HG03108 (cell line): ENCODE measurements around the gene AAR2.

Experiments used
- ATAC-seq: cut with Tn5 transposase; IDR thresholded peaks from one replicate; pipeline ENCODE4 v1.9.1; 2021; ENCODE audit warnings: moderate library complexity; ENCODE audit not compliant: unreplicated experiment

AAR2 gene

GRCh38 chr20:36259177-36260061 lies 23.1 kb downstream of the AAR2 start:
- no peak for ATAC-seq

DNA sequence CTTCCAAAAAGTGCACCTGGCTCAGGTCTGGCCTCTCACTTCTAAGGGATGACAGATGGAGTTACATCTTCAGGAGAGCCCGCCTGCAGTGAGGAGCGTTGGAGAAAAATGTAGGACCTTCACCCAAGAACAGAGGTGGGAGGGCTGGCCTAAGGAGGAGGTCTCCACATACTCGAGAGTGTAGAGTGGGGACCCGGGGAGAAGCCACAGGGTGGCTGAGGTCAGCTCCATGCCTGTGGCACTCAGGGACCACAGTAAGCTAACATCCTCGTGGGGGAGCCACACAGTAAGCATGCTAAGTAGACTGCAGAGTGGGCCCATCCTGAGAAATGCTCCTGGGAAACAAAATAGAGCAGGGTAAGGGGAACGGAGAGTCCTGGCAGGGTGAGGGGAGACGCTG lies 24.0 kb downstream of the AAR2 start:
- ATAC-seq = no peak

DNA sequence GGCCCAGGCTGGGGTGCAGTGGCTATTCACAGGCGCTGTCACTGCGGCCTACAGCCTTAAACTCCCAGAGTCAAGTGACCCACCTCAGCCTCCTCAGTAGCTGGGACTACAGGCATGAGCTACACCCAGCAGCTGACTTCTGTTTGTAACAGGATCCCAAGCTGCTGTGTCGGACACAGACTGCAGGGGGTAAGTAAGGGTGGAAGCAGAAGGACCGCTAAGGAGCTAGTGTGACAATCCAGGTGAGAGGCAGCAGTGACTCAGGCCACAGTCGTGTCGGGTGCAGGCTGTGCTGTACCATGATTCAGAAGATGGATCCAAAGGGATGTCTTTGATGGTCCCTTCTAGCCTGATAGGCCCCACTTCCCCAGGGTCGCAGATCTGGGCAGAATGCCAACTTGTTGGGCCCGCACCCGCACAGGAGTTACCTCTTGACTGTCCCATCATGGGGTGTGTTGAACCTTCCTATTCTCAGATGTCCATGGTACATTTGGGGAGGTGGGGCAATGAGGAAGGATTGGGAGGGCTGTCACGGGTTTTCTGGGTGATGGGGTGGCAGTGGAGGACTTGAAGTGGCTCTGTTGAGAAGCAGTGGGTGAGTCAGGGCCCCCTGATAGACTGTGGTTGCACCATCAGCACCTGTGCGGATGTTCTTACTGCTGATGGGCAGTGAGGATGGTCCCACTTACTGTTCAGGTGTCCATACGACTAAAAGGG lies 25.3 kb downstream of the AAR2 start:
- no peak for ATAC-seq

- no peak for ATAC-seq
These were observed 26.2 kb downstream of the AAR2 start for GRCh38 chr20:36262440-36262839.

- ATAC-seq = no peak
These were observed 28.4 kb downstream of the AAR2 start for GRCh38 chr20:36264426-36265246.

DNA sequence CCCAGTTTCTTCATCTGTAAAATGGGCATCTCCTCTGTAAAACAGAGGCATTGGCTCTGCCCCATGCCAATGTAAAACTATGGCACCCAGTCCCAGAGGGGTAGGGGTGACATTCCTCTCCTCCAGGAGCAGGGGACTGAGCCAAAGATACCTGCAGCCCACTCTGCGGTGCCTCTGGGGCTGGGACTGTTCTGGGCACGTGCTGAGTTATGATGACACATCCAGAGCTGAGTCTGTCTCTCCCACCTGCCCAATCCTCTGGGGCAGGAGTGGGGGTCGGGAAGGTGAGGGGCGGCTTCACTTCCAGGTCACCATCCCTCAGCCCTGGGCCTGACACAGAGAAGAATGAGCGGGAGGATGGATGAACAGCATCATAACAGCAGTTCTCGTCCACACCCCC lies 29.9 kb downstream of the AAR2 start:
- ATAC-seq = no peak

DNA sequence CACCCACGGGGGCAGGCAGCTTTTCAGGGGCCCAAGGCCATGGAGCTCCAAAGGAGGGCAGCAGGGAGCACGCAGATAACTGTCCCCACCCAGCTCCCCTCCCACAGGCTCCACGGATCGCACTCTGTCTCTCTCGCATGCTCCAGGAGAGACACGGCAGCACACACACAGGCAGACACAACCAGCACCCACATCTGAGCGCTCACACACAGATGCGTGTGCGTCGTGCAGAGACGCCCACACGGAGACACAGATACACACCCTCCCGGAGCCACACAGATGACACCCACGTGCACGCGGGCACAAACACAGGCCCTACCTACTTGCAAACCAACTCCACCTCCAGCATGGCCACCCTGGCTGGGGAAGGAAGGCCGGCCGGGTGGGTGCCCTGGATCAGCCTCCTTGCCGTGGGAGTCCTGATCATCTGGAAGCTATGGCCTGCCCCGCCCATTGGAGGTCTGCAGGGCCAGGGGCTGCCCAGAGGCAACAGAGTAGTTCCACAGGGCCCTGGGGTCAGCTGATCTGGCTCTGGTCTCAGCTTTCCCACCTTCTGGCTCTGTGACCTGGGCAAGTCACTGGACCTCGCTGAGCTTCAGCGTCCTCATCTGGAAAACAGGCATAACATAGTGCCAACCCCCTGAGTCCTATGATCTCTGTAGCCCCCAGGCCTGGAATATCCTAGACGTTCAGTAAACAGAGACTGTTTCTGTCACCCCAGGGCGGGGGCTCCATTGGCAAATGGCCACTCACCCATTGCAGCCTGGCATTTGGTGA lies 31.5 kb downstream of the AAR2 start:
- no peak for ATAC-seq

DNA sequence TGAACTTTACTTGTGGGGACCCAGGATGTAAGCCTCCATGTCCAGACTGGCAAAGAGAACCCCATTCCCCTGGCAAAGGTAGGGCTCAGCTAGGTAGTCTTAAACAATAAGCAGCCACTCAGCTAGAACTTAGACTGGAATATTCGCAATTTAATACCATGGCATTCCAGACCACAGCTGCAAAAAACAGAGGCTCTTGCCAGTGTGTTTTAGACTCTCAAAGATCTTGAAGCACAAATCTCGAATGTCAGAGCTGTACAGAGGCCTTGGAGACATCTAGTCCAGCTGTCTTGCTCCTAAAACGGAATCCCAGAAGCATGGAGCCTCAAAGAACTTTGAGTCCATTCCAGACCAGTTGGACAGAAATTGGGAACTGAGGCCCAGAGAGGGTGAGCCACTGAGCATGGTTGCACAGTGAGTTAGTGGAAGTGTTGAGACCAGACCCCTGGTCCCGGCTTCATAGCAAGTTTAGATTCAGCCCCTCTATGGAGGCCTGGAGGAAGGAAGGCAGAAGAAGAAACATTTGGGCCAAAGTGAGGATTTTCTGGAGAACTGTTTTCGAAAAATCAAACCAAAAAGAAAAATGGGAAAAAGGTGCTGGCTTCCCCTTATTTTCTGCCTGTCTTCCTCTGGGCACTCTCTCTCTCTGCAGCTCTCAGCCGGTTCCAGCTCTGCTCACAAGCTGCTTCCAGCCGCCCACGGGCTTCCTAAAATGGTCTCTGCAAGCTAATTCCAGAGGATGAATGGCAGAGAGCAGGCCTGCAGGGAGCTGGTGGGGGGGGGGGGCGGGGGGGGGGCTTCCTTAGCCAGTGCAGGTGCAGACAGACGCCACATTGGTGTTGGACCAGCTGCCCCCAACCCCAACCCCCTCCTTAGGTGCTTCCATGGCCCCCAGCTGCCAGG lies 32.4 kb downstream of the AAR2 start:
- no peak for ATAC-seq

DNA sequence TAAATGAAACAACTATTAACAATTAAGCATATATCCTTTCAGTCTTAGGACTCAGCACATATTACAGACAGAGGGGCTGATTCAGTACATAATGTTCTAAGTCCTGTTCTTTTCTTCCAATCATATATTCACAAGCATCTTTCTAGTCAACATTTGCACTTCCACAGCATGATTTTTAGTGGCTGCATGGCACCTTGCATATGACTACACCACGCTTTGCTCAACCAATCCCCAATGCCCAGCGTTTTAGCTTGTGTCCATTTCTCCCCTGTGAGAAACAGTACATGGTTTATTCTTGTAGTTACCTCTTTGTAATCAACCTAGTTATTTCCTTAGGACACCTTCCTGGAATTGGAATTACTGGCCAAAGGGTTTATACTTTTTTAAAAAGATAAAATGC lies 33.2 kb downstream of the AAR2 start:
- ATAC-seq = no peak

GRCh38 chr20:36270744-36271638 lies 34.7 kb downstream of the AAR2 start:
- ATAC-seq = no peak

DNA sequence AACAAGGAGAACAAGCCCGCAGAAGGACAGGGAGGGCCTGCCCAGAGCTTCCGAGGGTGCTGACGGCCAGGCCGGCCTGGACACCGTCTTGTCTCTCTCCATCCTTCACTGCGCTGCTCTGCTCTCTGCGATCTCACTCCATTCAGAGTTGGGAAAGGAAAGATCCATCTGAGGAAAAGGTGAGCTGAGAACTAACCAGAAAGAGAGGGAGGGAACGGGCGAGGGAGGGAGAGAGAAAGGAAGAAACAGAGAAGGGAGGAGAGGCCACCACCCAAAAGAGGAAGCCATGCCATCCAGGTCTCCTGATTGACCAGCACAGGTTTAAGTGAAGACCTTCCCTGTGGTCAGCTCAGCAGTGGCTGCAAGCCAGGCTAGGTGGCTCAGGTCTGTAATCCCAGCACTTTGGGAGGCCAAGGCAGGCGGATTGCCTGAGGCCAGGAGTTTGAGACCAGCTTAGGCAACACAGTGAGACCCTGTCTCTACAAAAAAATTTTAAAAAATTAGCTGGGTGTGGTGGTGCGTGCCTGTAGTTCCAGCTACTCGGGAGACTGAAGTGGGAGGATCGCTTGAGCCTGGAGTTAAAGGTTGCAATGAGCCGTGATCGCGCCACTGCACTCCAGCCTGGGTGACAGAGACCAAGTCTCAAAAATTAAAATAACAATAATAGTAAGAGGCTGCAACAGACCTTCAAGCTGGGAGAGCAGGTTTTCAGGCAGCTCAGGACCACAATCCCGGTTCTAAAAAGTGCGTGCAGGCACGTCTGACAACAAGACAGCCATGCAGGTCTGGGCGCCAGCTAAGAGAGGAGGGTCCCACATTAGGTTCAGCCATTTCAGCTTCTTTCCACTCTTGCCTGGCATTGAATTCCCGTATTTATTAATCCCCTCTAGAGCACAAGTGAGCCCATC lies 35.6 kb downstream of the AAR2 start:
- ATAC-seq = no peak

GRCh38 chr20:36272547-36273220 lies 36.4 kb downstream of the AAR2 start:
- no peak for ATAC-seq

GRCh38 chr20:36273414-36274180 lies 37.3 kb downstream of the AAR2 start:
- no peak for ATAC-seq

GRCh38 chr20:36274181-36274841 lies 38.0 kb downstream of the AAR2 start:
- no peak for ATAC-seq

DNA sequence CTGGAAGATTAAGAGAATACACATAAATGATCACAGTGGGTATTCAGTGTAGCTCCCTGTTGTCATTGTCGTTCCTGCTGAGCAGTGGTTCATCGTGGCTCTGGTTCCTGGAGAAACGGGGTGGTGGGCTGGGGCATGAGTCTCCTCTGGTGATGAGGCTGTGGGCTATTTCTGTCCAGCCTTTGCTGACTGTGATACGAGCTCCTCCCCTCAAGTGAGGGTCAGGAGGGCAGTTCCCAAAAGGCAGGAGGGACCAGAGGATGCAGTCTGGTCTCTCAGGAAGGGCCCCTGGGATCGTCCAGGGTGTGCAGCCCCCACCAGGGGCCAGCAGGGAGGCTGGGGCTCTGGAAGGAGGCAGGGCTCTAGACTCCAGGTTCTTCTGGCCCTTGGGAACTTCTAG lies 38.7 kb downstream of the AAR2 start:
- no peak for ATAC-seq
